HCT116 (cell line): ENCODE data around the gene IFRD2. TPM values are rescaled to one million over a fixed set of nuclear protein-coding genes. Genes with fewer than 3 reads are reported as not detected.

Source experiments
- ATAC-seq: fragments of 200-7000 bp; cut with Tn5 transposase; 2 replicates; pipeline ENCODE4 v1.9.1; 2020; ENCODE audit warnings: mild to moderate bottlenecking, moderate library complexity
- BruUV-seq: library from RNA; stranded (reverse); fragments of 400-500 nt; replicated peaks from 2 replicates; lab custom pipeline; 2021; lab: Mats Ljungman, UMichigan
- CTCF ChIA-PET: fragments of 300-600 bp; sonication (Branson Sonifier 250); formaldehyde crosslinking; loops from one replicate; lab custom pipeline; 2021; ENCODE audit warnings: antibody characterized with exemption; lab: Charles Lee
- POLR2A ChIA-PET: fragments of 300-600, 350-600 bp; sonication (Branson Sonifier 250); formaldehyde crosslinking; loops from one replicate; lab custom pipeline; 2021; ENCODE audit warnings: antibody characterized with exemption; lab: Charles Lee
- RAD21 ChIA-PET, 2 experiments: fragments of 300-600 bp; sonication (Branson Sonifier 250); formaldehyde crosslinking; loops; one replicate each; lab custom pipeline; 2023; ENCODE audit warnings: low total read pairs in 2 of 2; ENCODE audit not compliant: uncharacterized antibody in 2 of 2, unreplicated experiment in 2 of 2, low non-redundant PET in 1 of 2; lab: Charles Lee
- DNase-seq: peaks from one replicate; pipeline ENCODE4 v3.0.0-alpha.2; 2010; ENCODE audit warnings: low read depth, low spot score
- H2AFZ ChIP-seq: fragments of 200-600 bp; shearing (Covaris generic), sonication (generic); 2 replicates; pipeline ENCODE4 v1.6.1; 2017; ENCODE audit warnings: low read depth, mixed run types, mixed read lengths, antibody characterized with exemption, low read length; ENCODE audit not compliant: poor library complexity, severe bottlenecking
- H3K27ac ChIP-seq: 2 replicates; pipeline ENCODE4 v1.5.1; 2012; ENCODE audit warnings: low read depth, low read length
- H3K27me3 ChIP-seq: fragments of 200-600 bp; sonication (generic); 2 replicates; pipeline ENCODE4 v1.6.1; 2016; ENCODE audit warnings: mixed run types, low read length, mixed read lengths; ENCODE audit not compliant: insufficient read depth
- H3K36me3 ChIP-seq, 2 experiments: fragments of 200-500 bp in 1 of 2; fragments of 200-600 bp in 1 of 2; sonication (Bioruptor generic) in 1 of 2; sonication (generic) in 1 of 2; 2 replicates each; pipeline versions ENCODE4 v1.5.1 to v1.6.1; 2014 to 2016; ENCODE audit warnings: low read length in 2 of 2, inconsistent platforms in 1 of 2, mixed read lengths in 1 of 2, mixed run types in 1 of 2; ENCODE audit not compliant: insufficient read depth in 2 of 2, control insufficient read depth in 1 of 2
- H3K4me1 ChIP-seq, 2 experiments: fragments of 200-600 bp in 1 of 2; sonication (generic) in 1 of 2; 2 replicates each; pipeline versions ENCODE4 v1.5.1 to v1.6.1; 2012 to 2017; ENCODE audit warnings: low read length in 2 of 2, inconsistent platforms in 1 of 2, mild to moderate bottlenecking in 1 of 2, mixed read lengths in 1 of 2, mixed run types in 1 of 2, moderate library complexity in 1 of 2; ENCODE audit not compliant: insufficient read depth in 2 of 2, control insufficient read depth in 1 of 2
- H3K4me2 ChIP-seq: fragments of 200-600 bp; sonication (generic); 2 replicates; pipeline ENCODE4 v1.6.1; 2017; ENCODE audit warnings: mixed run types, low read length, mixed read lengths
- H3K4me3 ChIP-seq, 2 experiments: fragments of 200-600 bp in 1 of 2; sonication (generic) in 1 of 2; replicated peaks in 1 of 2; 2 replicates each; pipeline ENCODE4 v1.5.1; 2011 to 2016; ENCODE audit warnings: low read length in 2 of 2, control low read depth in 1 of 2, low read depth in 1 of 2, mild to moderate bottlenecking in 1 of 2, mixed read lengths in 1 of 2, mixed run types in 1 of 2
- H3K79me2 ChIP-seq: fragments of 200-600 bp; sonication (generic); 2 replicates; pipeline ENCODE4 v1.6.1; 2017; ENCODE audit warnings: mild to moderate bottlenecking, mixed run types, low read length, moderate library complexity, mixed read lengths; ENCODE audit not compliant: insufficient read depth
- H3K9ac ChIP-seq: fragments of 200-600 bp; sonication (generic); 2 replicates; pipeline ENCODE4 v1.6.1; 2016; ENCODE audit warnings: low read length, mixed read lengths
- H3K9me2 ChIP-seq: fragments of 200-600 bp; sonication (generic), shearing (Covaris generic); 2 replicates; pipeline ENCODE4 v1.6.1; 2017; ENCODE audit warnings: mixed run types, mild to moderate bottlenecking, moderate library complexity; ENCODE audit not compliant: insufficient read depth
- H3K9me3 ChIP-seq, 2 experiments: fragments of 200-500 bp in 1 of 2; fragments of 200-600 bp in 1 of 2; sonication (Bioruptor generic) in 1 of 2; sonication (generic) in 1 of 2; 2 replicates each; pipeline ENCODE4 v1.6.1; 2014 to 2017; ENCODE audit warnings: low read length in 2 of 2, mixed read lengths in 2 of 2, inconsistent platforms in 1 of 2, low read depth in 1 of 2, mild to moderate bottlenecking in 1 of 2, mixed run types in 1 of 2, moderate library complexity in 1 of 2; ENCODE audit not compliant: control insufficient read depth in 1 of 2, insufficient read depth in 1 of 2
- H4K20me1 ChIP-seq: fragments of 200-600 bp; sonication (generic), shearing (Covaris generic); 2 replicates; pipeline ENCODE4 v1.6.1; 2017; ENCODE audit warnings: mixed run types, mild to moderate bottlenecking, moderate library complexity; ENCODE audit not compliant: insufficient read depth
- EGR1 ChIP-seq: IDR thresholded peaks from 2 replicates; pipeline ENCODE4 v1.6.1; 2012; ENCODE audit warnings: low read depth
- ELF1 ChIP-seq: IDR thresholded peaks from 2 replicates; pipeline ENCODE4 v1.6.1; 2012; ENCODE audit warnings: low read depth, borderline replicate concordance
- FOSL1 ChIP-seq: IDR thresholded peaks from 2 replicates; pipeline ENCODE4 v1.6.1; 2012; ENCODE audit warnings: low read depth
- RAD21 ChIP-seq: IDR thresholded peaks from 2 replicates; pipeline ENCODE4 v1.6.1; 2012; ENCODE audit warnings: low read depth, mild to moderate bottlenecking
- SRF ChIP-seq: IDR thresholded peaks from 2 replicates; pipeline ENCODE4 v1.6.1; 2012; ENCODE audit warnings: low read depth
- TCF7L2 ChIP-seq: IDR thresholded peaks from 2 replicates; pipeline ENCODE4 v1.7.0; 2011; ENCODE audit warnings: borderline replicate concordance, inconsistent platforms; ENCODE audit not compliant: insufficient read depth, insufficient read length; ENCODE audit errors: extremely low read depth
- ZFX ChIP-seq: fragments of 450-650 bp; IDR thresholded peaks from 2 replicates; pipeline ENCODE4 v1.6.1; 2017
- intact Hi-C: fragments of 100-400 bp; cut with micrococcal nuclease; formaldehyde crosslinking; loops from 2 replicates; pipeline ENCODE4 v1.10.0; 2022
- total RNA-seq: library from RNA; stranded (reverse); gene quantifications from one replicate; pipeline ENCODE4 v1.2.1, GENCODE V29; 2021; ENCODE audit not compliant: unreplicated experiment
- TF ChIP-seq, protein P1 (sequence below), 3 experiments: fragments of 200-600 bp in 1 of 3; sonication (generic) in 1 of 3; IDR thresholded peaks in 2 of 3; conservative IDR thresholded peaks in 1 of 3; 2 replicates each; pipeline ENCODE4 v1.5.1; 2012 to 2017; ENCODE audit warnings: low read depth in 2 of 3, low read length in 2 of 3, antibody characterized with exemption in 1 of 3, borderline replicate concordance in 1 of 3, control low read depth in 1 of 3, mild to moderate bottlenecking in 1 of 3, mixed read lengths in 1 of 3, mixed run types in 1 of 3, moderate library complexity in 1 of 3; ENCODE audit not compliant: insufficient read depth in 1 of 3
- TF ChIP-seq, protein P2 (sequence below): IDR thresholded peaks from 2 replicates; pipeline ENCODE4 v1.6.1; 2012

The IFRD2 gene
- total RNA-seq, 1 experiment from 2014 or later, result 146 TPM

DNA sequence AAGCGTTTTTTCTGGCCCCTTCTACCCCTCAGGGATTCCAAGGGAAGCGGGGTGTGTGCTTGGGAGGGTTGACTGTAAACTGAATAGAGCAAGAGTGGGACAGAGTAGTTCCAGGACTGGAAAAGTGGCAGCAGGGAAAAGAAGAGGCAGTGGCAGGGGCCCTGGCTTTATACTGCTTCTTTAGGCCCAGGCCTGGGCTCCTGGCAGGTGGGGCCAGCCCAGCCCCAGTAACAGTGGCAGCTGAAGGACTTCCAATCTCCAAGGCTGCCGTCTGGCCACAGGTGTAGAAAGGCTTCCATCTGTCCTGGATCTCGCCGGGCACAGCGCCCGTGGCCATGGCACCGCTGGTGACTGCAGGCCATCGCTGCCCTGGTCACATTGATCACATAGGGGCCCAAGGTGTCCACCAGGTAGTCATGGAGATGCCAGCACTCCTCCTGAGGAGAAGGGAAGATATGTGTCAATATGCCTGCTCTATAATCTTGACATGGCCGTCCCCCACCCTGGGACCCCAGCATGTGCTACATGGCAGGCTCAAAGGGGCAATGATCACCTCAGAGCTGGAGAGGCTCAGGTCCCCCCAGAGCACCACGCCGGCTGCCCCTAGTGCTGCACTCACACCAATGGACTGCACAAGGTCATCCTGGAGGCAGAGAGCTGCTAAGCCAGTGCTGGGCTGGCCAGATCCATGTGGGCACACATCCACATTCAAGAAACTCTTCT lies 1.0 kb upstream of the IFRD2 start:
- Histone ChIP-seq H3K4me2 (peak overlapping the region; percentile 85), H3K36me3 (peaks cover 18 to 26% of the 10 kb centered on the region in 2 experiments), H4K20me1 (no peaks in the 10 kb centered on the region), H2AFZ (no peak overlapping the region), H3K27ac (peak overlapping the region; percentile 65), H3K9me2 (no peaks in the 10 kb centered on the region), H3K4me1 (peaks cover 11 to 24% of the 10 kb centered on the region in 2 experiments), H3K9ac (peak overlapping the region; percentile 99), H3K4me3 (peak overlapping the region; percentile 98 to 99), H3K79me2 (peaks cover 39% of the 10 kb centered on the region), H3K9me3 (no peaks in the 10 kb centered on the region), H3K27me3 (no peaks in the 10 kb centered on the region)
- RAD21 ChIA-PET, result no interaction called here
- CTCF ChIA-PET, result interaction anchor here (1.8 to 1.9 kb wide), 2 partner anchors 31 to 47 kb away, joined by 6 to 8 read pairs; no protein-coding TSS in a partner anchor
- POLR2A ChIA-PET, result interaction anchor here (1.2 to 1.8 kb wide), 4 partner anchors 10 to 58 kb away, joined by 3 to 7 read pairs (median 4); partner anchors contain the start of genes GNAI2, HYAL1 and LSMEM2
- TF ChIP-seq SRF (no peak), ZFX (no peak)
- no TSS peak for BruUV-seq
- DNase-seq (no peak), ATAC-seq (no peak)
- intact Hi-C loops, result no loop called here

DNA sequence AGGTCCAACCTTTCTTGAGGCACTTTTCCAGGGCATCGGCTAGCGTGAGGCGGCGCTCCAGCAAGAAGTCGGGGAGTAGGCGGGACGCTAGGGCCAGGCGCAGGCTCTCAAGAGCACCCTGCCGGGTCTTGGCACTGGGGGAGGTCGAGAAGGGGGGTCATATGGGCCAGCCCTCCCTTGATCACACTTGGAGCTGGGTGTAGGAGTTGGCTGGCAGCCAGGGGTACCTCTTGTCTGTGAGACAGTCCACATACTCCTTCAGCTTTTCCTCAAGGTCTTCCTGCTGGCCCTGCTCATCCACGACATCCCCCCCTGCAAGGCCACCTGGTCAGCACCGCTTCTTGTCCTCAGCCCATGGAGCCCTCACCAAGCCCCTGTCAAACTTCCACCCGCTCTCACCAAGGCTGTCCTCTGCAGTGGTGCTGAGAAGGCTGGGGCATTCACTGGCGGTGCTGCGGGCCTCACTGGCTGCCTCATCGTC lies 2.0 kb downstream of the IFRD2 start:
- no peaks in the 10 kb centered on the region for H3K9me3 ChIP-seq
- no peaks in the 10 kb centered on the region for H3K9me2 ChIP-seq
- BruUV-seq, result no TSS peak
- peak overlapping the region; percentile 85 for H3K4me2 ChIP-seq
- no peaks in the 10 kb centered on the region for H4K20me1 ChIP-seq
- H3K4me3 ChIP-seq, result peak overlapping the region; percentile 98 to 99; a peak in 3 of 4 replicates
- ChIA-PET RAD21 (no interaction called here), CTCF (no interaction called here), POLR2A (no interaction called here)
- peaks cover 42% of the 10 kb centered on the region for H3K79me2 ChIP-seq
- no peaks in the 10 kb centered on the region for H3K27me3 ChIP-seq
- H3K9ac ChIP-seq, result no peak overlapping the region
- ATAC-seq, result no peak
- H3K27ac ChIP-seq, result peak overlapping the region; percentile 95; the same call in 1 of the 2 replicates
- peaks cover 11 to 17% of the 10 kb centered on the region in 2 experiments for H3K4me1 ChIP-seq
- no peak overlapping the region for H2AFZ ChIP-seq
- intact Hi-C loops, result no loop called here
- peaks cover 23 to 45% of the 10 kb centered on the region in 2 experiments for H3K36me3 ChIP-seq
- DNase-seq, result no peak
- TF ChIP-seq, protein P1, sequence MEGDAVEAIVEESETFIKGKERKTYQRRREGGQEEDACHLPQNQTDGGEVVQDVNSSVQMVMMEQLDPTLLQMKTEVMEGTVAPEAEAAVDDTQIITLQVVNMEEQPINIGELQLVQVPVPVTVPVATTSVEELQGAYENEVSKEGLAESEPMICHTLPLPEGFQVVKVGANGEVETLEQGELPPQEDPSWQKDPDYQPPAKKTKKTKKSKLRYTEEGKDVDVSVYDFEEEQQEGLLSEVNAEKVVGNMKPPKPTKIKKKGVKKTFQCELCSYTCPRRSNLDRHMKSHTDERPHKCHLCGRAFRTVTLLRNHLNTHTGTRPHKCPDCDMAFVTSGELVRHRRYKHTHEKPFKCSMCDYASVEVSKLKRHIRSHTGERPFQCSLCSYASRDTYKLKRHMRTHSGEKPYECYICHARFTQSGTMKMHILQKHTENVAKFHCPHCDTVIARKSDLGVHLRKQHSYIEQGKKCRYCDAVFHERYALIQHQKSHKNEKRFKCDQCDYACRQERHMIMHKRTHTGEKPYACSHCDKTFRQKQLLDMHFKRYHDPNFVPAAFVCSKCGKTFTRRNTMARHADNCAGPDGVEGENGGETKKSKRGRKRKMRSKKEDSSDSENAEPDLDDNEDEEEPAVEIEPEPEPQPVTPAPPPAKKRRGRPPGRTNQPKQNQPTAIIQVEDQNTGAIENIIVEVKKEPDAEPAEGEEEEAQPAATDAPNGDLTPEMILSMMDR (IDR thresholded peaks at IDR 0.05 in 2 of 3, conservative IDR thresholded peaks at IDR 0.05 in 1 of 3; ENCODE audit: borderline replicate concordance in 1 of 3, insufficient read depth in 1 of 3, low read depth in 2 of 3, low read length in 2 of 3), result no peak
- no peak for TF ChIP-seq ELF1
- TF ChIP-seq RAD21, result no peak
- TF ChIP-seq, protein P2, sequence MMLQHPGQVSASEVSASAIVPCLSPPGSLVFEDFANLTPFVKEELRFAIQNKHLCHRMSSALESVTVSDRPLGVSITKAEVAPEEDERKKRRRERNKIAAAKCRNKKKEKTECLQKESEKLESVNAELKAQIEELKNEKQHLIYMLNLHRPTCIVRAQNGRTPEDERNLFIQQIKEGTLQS, result no peak
- TF ChIP-seq TCF7L2, result no peak
- no peak for TF ChIP-seq FOSL1
- no peak for TF ChIP-seq EGR1
